CD1c-positive myeloid dendritic cell (primary cell): Measurements from ENCODE around the gene PSMB1.
"Not testable (repeated sequence)": the region's sequence is repeated elsewhere in the genome, so short reads cannot be mapped to it uniquely, and the experiment has no call there.

Experiments
- DNase-seq: peaks from one replicate; pipeline ENCODE4 v3.0.0-alpha.2; 2016; ENCODE audit errors: extremely low spot score

Gene PSMB1

GRCh38 chr6:170502733-170503413 is 50.2 kb downstream of the PSMB1 start:
- not testable (repeated sequence) for DNase-seq

- DNase-seq, result not testable (repeated sequence)
Measured at GRCh38 chr6:170502268-170502667, 50.8 kb downstream of the PSMB1 start.

- DNase-seq, result no peak
Measured at GRCh38 chr6:170500955-170501590, 52.0 kb downstream of the PSMB1 start.

- no peak for DNase-seq
Measured at GRCh38 chr6:170497841-170498301, 55.2 kb downstream of the PSMB1 start.

GRCh38 chr6:170493354-170493753 is 59.8 kb downstream of the PSMB1 start:
- DNase-seq, result no peak

- DNase-seq, result no peak
Measured at GRCh38 chr6:170490259-170490658, 62.8 kb downstream of the PSMB1 start.

- DNase-seq, result no peak
Measured at GRCh38 chr6:170489836-170490235, 63.3 kb downstream of the PSMB1 start.

- no peak for DNase-seq
Measured at GRCh38 chr6:170487707-170488329, 65.3 kb downstream of the PSMB1 start.

GRCh38 chr6:170485159-170485558 is 67.9 kb downstream of the PSMB1 start:
- no peak for DNase-seq
